ENCODE results near the gene KRTAP19-4.

Gene KRTAP19-4

DNA sequence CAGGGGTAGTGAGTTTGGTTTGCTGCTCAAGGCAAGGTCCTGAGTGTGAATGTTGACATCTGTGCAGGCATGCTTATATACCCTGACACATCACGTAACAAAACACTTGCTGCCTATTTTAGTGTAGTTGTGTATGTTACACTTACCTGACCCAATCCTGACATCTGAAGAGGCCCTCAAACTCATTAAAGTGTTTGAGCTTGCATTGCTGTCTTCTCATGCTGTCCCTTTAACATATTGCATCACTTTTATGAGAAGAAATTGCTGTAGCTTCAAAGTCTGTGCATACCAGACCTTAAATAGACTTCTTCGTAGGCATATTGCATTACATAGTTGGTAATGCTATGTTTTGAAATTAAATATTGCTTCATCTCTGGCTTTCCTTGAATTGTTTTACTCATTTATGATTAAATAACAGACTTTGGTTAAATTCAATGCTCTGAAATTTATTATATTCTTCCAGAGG lies 5.0 kb downstream of the KRTAP19-4 start, which contains the start of gene KRTAP19-3:
TSS of gene KRTAP19-3 (minus strand) at position 51 of the 466 bp plus-strand sequence. CDS start 56 bp downstream, outside the sequence.
- TF ChIP-seq, protein P1, sequence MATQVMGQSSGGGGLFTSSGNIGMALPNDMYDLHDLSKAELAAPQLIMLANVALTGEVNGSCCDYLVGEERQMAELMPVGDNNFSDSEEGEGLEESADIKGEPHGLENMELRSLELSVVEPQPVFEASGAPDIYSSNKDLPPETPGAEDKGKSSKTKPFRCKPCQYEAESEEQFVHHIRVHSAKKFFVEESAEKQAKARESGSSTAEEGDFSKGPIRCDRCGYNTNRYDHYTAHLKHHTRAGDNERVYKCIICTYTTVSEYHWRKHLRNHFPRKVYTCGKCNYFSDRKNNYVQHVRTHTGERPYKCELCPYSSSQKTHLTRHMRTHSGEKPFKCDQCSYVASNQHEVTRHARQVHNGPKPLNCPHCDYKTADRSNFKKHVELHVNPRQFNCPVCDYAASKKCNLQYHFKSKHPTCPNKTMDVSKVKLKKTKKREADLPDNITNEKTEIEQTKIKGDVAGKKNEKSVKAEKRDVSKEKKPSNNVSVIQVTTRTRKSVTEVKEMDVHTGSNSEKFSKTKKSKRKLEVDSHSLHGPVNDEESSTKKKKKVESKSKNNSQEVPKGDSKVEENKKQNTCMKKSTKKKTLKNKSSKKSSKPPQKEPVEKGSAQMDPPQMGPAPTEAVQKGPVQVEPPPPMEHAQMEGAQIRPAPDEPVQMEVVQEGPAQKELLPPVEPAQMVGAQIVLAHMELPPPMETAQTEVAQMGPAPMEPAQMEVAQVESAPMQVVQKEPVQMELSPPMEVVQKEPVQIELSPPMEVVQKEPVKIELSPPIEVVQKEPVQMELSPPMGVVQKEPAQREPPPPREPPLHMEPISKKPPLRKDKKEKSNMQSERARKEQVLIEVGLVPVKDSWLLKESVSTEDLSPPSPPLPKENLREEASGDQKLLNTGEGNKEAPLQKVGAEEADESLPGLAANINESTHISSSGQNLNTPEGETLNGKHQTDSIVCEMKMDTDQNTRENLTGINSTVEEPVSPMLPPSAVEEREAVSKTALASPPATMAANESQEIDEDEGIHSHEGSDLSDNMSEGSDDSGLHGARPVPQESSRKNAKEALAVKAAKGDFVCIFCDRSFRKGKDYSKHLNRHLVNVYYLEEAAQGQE (IDR thresholded peaks at IDR 0.05; ENCODE audit: insufficient read depth in 1 of 2, low read depth in 2 of 2, low read length in 2 of 2): no peak
- TF ChIP-seq POLR2AphosphoS5 (IDR thresholded peaks at IDR 0.05; ENCODE audit: low read depth, low read length): no peak
- TF ChIP-seq SIN3A (IDR thresholded peaks at IDR 0.05; ENCODE audit: borderline replicate concordance, insufficient read depth, low read length): no peak
- no peak for TF ChIP-seq TAF1 (IDR thresholded peaks at IDR 0.05; ENCODE audit: borderline replicate concordance, insufficient read depth, low read length)
- no peak for TF ChIP-seq FOXP2 (optimal IDR thresholded peaks at IDR 0.05; ENCODE audit: borderline replicate concordance, extremely low read depth, extremely low read length, insufficient read depth)

DNA sequence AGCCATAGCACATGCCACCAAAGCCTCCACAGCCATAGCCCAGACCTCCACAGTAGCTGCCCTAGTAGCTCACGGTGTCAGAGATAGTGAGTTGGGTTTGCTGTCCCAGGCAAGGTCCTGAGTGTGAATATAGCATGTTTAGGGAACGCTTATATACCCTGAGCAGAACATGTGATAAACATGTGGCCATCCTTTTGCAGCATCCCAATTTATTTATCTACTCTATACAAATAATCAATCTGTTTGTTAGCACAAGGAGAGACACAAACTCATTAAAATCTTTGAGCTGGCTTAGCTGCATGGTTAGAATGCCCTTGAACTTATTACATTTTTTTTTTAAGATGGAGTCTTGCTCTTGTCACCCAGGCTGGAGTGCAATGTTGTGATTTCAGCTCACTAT lies 9.6 kb downstream of the KRTAP19-4 start, which contains the start of gene KRTAP19-2:
TSS of gene KRTAP19-2 (minus strand) at position 101 of the 400 bp plus-strand sequence. CDS start at position 13, 88 bp downstream.
- TF ChIP-seq, protein P1 (IDR thresholded peaks at IDR 0.05; ENCODE audit: insufficient read depth in 1 of 2, low read depth in 2 of 2, low read length in 2 of 2): no peak
- TF ChIP-seq POLR2AphosphoS5 (IDR thresholded peaks at IDR 0.05; ENCODE audit: low read depth, low read length): no peak
- no peak for TF ChIP-seq SIN3A (IDR thresholded peaks at IDR 0.05; ENCODE audit: borderline replicate concordance, insufficient read depth, low read length)
- no peak for TF ChIP-seq FOXP2 (optimal IDR thresholded peaks at IDR 0.05; ENCODE audit: borderline replicate concordance, extremely low read depth, extremely low read length, insufficient read depth)
- TF ChIP-seq TAF1 (IDR thresholded peaks at IDR 0.05; ENCODE audit: borderline replicate concordance, insufficient read depth, low read length): no peak

DNA sequence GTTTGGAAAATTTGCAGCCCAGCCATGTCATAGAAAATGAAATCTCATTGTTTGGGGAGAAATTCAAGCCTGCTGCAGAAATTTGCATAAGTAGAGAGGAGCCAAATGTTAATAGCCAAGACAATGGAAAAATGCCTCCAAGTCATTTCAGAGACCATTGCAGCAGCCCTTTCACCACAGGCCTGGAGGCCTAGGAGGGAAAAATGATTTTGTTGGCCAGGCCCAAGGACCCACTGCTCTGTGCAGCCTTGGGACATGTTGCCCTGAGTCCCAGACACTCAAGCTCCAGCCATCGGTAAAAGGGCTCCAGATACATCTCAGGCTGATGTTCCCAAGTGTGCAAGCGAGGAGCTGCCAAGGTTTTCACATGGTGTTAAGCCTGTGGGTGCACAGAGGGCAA lies 10.8 kb downstream of the KRTAP19-4 start:
- TF ChIP-seq FOXP2 (optimal IDR thresholded peaks at IDR 0.05; ENCODE audit: borderline replicate concordance, extremely low read depth, extremely low read length, insufficient read depth) (no peak), POLR2AphosphoS5 (IDR thresholded peaks at IDR 0.05; ENCODE audit: low read depth, low read length) (no peak), SIN3A (IDR thresholded peaks at IDR 0.05; ENCODE audit: borderline replicate concordance, insufficient read depth, low read length) (no peak), TAF1 (IDR thresholded peaks at IDR 0.05; ENCODE audit: borderline replicate concordance, insufficient read depth, low read length) (no peak)
- TF ChIP-seq, protein P1 (IDR thresholded peaks at IDR 0.05; ENCODE audit: insufficient read depth in 1 of 2, low read depth in 2 of 2, low read length in 2 of 2): no peak

DNA sequence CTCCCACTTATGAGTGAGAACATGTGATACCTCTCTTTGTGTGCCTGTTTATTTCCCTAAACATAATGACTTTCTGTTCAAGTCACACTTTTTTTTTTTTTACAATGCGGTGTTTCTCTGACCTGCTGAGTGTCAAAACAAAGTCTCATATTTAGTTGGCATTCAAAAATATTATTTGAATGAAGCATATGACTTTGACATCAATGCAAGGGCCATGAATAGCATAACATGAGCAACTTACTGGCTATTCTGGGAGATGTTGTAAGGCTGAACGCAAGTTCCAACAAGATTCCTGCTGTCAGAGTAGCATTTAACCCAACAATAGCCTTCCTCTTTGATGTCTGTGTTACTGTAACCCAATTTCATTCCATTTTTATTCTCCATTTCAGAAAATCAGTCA lies 14.8 kb downstream of the KRTAP19-4 start:
- TF ChIP-seq TAF1 (IDR thresholded peaks at IDR 0.05; ENCODE audit: borderline replicate concordance, insufficient read depth, low read length) (no peak), POLR2AphosphoS5 (IDR thresholded peaks at IDR 0.05; ENCODE audit: low read depth, low read length) (no peak), FOXP2 (optimal IDR thresholded peaks at IDR 0.05; ENCODE audit: borderline replicate concordance, extremely low read depth, extremely low read length, insufficient read depth) (no peak), SIN3A (IDR thresholded peaks at IDR 0.05; ENCODE audit: borderline replicate concordance, insufficient read depth, low read length) (no peak)
- TF ChIP-seq, protein P1 (IDR thresholded peaks at IDR 0.05; ENCODE audit: insufficient read depth in 1 of 2, low read depth in 2 of 2, low read length in 2 of 2): no peak
